HG03439 (cell line): ENCODE measurements around the gene SERPINB5.

ENCODE experiments used
- ATAC-seq: cut with Tn5 transposase; IDR thresholded peaks from one replicate; pipeline ENCODE4 v1.9.1; 2021; ENCODE audit warnings: mild to moderate bottlenecking, moderate library complexity; ENCODE audit not compliant: unreplicated experiment

The SERPINB5 gene

DNA sequence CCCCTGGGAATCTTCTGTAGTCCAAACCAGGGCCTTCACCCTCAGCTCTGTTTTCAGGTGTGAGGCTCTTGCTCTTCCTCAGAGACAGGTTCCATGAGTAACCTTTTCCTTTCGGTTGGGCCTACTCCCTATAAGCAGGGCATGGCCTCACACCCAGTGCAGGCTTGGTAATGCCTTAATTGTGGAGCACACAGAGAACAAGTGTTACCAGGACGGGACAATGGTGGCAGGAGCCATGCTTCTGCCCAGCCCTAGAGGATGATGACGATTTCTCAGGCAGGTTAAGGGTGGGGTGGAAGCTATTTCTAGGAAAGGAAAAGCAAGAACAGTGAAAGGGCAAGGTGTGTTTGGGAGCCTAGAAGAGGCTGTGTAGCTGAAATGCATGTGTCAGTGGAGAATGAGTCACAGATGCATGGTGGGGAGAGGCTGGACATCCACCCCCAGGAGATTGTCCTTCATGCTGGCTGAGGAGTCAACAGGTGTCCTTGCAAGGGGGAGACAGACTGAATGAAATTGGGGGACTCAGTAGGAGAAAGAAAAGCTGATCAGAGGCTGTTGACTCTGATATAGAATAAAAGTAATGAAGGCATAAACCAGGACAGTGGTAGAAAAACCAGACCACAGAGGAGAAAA lies 43.4 kb downstream of the SERPINB5 start:
- no peak for ATAC-seq

DNA sequence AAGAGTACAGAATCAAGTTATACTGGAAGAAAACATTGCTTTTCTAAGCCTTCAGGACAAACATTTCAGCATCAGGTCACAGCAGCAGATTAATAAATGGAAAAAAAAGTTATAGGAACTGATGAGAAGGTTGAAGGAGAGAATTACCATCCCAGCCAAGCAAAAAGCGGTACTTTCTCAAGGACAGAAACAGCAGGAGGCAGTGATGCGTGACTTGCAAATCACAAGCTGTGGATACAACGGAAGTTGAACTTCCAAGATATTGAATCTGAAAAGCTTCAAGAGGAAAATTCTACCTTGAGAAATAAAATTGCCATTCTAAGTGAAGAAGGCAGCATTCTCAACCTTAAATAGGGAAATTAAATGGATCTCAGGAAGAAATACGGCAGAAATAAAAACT lies 46.9 kb downstream of the SERPINB5 start:
- no peak for ATAC-seq

DNA sequence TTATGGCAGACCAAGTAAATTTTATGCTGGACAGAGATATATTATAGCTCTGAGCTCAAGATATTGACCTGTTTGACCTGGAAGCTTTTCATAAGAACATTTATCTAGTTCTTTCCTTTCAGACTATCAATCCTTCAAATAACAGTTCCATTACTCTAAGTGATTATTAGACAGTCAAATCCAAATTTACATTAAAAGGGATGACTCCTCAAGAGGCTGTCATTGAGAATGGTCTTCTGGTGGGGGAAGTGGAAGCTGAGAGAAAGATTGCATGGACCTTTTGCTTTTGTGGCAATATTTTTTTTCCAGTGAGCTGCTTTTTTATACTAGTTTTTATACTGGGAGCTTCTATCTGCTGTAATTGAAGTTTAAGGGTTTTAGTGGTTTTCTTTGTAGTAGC lies 50.5 kb downstream of the SERPINB5 start:
- no peak for ATAC-seq

DNA sequence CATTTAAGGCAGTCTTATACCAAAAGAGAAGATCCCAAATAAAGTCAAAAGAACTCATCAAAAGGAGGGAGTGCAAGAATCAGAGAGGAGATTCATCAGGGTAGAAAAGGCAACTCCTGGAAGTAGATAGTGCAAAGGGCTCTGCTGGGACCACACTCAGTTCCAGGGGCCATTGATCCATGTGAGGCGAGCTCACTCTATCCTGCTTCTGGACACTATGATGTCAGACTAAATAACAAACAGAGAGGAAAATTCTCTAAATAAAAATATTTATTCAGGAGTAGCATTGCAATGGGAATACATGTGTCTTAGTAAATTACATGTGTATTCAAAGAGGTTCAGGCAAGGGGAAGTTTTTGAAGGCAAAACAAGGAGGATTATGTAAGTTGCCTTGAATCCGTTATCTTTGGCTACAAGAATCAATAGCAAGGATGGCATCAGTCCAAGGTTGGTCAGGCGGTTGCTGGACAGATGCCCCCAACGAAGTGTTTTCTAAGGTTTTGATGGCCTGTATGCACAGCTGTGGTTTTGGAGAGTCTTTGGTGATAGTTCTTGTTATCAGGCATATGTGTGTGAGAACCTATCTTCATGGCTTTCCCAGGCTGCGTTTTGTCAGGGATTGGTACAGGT lies 52.2 kb downstream of the SERPINB5 start:
- ATAC-seq, result no peak

DNA sequence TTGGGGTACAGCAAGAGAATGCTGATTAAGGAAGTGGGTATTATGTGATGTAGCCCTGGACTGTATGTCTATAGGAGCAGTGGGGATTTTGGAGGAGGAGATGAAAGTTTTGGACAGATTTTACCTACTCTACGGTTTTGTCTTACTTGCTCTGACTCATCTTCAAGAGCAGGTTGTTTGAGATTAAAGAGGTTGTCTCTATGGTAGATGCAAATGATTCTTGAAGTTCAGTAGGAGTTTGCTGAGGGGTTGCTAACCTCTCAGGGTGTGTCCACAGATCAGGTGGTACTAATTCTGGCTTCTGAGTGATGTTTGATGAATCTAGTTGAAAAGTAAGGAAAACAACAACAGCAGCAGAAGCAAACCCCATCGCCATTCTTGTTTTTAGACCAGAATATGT lies 55.7 kb downstream of the SERPINB5 start:
- ATAC-seq, result no peak

DNA sequence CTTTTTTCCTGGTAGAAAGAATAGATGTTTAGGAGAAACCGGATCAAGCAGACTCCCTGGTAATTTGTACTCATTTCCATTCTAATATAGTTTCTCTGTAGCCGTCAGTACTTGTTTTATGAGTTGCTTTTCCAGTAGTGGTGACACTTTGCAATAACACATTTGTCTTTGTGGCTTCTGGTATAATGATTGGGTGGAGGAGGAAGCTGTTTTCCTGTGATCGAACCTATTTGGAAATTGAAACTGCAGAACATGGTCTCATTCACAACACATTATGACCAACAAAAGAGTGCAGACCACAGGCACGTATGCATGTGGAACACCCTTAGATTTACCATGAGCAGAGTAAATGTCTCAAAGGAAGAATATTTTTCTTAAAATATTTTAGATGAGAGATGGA lies 57.9 kb downstream of the SERPINB5 start:
- no peak for ATAC-seq

DNA sequence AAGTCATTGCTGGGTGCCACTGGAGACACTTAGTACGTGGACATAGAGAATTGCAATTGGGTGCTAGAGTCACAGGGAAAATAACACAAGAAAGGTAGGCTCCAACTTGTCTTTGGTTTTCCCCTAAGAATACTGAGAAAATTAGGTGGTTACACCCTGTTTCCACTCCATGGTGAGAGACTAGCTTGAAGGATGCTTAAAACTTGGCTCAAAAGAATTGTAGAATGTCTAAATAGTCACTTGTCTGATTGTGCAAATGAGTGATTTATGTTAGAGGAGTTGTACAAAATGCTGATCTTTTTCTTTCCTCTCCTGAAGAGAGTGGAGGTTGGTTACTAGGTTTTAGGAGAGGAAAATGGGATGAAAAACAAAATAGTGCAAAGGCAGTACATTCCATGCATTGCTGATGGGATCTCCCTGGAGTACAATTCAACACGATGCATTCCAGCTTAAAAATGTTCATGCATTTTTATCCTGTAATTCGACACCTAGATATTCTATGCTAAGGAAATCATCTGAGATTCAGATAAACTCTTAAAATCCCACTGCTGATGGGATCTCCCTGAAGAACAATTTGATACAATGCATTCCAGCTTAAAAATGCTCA lies 63.2 kb downstream of the SERPINB5 start:
- no peak for ATAC-seq

DNA sequence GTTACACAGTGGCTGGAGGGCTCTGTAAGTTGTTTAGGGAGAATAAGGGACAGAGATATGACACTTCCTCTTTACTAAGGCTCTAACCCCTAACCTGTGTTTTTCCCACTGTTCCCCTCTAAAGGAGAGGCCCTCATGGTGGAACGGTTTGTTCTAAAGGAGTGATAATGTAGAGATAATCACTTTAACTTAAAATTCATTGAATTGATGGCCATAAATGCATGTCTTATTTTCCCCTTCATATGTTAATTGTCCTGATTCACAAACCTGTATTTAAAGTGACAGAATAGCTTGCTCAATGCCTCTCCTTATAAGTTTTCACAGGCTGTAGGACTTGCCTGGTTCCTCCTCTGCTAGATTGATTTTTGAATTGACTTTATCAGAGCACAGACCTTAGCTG lies 65.3 kb downstream of the SERPINB5 start, which contains the start of gene SERPINB12:
Gene SERPINB12 (plus strand): TSS at position 301 of the 400 bp plus-strand sequence. CDS start 13,791 bp downstream, outside the sequence.
- no peak for ATAC-seq

DNA sequence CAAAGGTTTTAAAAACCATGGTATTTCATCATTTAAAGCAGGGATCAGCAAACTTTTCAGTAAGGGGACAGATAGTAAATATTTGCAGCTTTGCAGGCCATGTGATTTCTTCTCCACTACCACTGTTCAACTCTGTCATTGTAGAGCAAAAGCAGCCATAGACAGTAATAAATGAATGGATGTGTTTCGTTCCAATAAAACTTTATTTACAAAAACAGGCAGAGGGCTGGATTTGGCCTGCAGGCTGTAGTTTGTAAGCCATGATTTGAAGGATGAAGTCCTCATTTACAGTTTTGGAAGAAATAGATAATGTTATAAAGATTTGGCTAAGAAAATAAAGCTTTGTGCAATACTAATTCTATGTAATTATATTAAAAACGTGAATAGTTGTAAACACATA lies 67.3 kb downstream of the SERPINB5 start:
- ATAC-seq, result no peak

DNA sequence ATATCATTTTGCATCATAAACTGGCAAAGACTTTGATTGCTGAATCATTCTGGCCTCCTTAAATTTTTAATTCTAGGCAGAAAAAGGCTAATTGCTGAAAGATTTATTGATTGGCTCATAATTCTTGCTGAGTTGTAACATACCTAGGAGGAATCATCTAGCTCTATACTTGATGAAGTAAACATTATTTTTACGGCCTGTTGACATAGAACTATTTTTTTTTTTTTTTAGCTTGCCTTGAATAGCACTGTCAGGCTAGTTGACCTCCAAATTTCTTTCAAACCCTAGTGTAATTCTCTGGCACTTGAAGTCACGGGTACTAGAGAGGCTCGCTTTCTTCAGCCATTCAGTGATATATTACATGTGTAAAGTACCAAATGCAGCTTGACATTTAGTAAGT lies 68.2 kb downstream of the SERPINB5 start:
- ATAC-seq, result no peak

DNA sequence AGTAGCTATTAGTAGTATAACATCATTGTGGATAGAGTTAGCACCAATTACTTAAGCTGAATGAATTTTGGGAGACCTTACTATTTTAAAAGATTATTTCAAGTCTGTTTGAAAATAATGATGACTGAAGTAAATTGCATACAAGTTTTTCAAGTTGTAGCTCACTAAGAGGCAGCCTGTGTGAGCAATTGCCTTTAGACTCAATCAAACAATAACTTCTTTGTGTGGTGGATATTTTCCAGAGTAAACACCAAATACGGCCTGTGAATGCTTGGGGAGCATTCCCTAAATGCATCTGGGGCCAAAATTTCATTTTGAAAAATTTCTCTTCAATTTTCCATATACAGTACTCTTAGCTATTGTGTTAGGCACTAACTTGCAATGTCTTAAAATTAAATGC lies 73.3 kb downstream of the SERPINB5 start:
- no peak for ATAC-seq

DNA sequence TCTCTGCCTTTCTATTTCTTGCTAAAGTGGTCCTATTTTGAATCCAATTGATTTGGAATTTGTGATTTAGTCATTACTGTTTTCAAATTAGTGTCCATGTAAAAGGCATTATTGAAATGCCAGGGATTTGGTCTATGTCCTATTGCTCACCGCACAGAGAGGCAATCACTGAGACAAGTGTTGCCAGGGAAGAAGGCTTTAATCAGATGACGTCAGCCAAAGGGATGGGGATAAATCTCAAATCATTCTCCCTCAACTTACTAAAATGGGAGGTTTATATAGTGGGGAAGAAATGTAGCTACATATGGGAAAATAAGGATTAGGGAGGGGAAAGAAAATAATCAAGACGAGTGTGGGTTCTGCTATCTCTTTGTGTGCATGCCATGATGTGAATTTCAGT lies 75.0 kb downstream of the SERPINB5 start:
- ATAC-seq, result no peak

DNA sequence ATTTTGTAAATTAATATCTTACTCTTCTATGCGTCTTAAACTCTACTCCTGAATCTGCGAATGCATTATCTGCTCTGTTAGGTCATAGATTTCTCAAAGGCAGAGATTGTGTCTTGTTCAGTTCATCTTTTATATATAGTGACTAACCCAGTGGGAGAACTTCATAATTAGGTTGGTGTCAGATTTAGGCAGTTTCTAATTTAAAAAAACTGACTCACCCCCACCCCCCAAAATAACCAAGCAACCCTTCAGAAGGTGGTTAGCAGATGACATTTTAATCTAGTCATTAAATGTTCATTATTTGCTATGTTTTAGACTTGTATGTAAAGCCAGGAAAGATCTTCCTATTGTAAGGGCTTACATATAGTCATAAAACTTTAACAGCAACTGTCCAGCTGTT lies 75.8 kb downstream of the SERPINB5 start:
- no peak for ATAC-seq

DNA sequence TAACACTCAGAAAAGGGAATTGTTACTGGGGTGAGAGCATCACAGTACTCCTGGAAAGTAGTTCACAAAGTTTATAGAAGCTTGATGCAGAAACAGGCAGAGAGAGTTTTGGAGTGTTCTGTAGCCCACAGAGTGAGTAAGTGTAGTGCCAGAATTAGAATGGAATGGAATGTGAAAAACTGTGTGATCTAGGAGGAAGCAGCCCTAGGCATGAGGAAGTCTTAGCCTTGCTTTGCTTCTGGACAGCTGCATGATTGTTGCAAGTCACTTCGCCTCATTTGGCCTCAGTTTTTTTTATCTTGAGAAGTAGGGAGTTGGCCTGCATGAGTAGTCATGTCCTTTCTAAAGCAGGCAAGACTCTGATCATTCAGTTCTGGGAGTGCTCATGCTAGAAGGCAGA lies 76.3 kb downstream of the SERPINB5 start:
- ATAC-seq, result no peak
